Renal cortex interstitium (tissue), 3 donors: ENCODE measurements around the gene OR8B8. TPM values are rescaled to one million over a fixed set of nuclear protein-coding genes. Genes with fewer than 3 reads are reported as not detected.

Source experiments
- polyA plus RNA-seq, 3 donors: library from polyadenylated mRNA; unstranded; fragments of 120-200 nt; gene quantifications; one replicate each; pipeline ENCODE4 v1.2.1, GENCODE V29; 2013; ENCODE audit not compliant: insufficient read length in 3 of 3

OR8B8 gene
- polyA plus RNA-seq, 3 donors = 0.03 TPM; not detected in 2

Other genes starting within 250 kb of the OR8B8 start
- not detected for gene OR8G1, start 204.6 kb downstream of the OR8B8 start, polyA plus RNA-seq
- not detected for gene OR8G5, start 189.3 kb downstream of the OR8B8 start, polyA plus RNA-seq
- gene OR8D1, start 131.7 kb downstream of the OR8B8 start, polyA plus RNA-seq = not detected
- gene OR8D2, start 125.5 kb downstream of the OR8B8 start, polyA plus RNA-seq = not detected
- not detected for gene OR8B2, start 61.2 kb downstream of the OR8B8 start, polyA plus RNA-seq
- gene OR8B3, start 46.7 kb downstream of the OR8B8 start, polyA plus RNA-seq = not detected
- gene OR8B4, start 20.8 kb downstream of the OR8B8 start, polyA plus RNA-seq = not detected
- not detected for gene OR8B12, start 98.0 kb upstream of the OR8B8 start, polyA plus RNA-seq
- gene OR8A1, start 124.3 kb upstream of the OR8B8 start, polyA plus RNA-seq = under 1 TPM in 1 of 3 donors, not detected in 2; 0.03 TPM
- gene PANX3, start 165.7 kb upstream of the OR8B8 start, polyA plus RNA-seq = not detected
- 10 to 100 TPM; 25.9 to 41.5 (median 30.3) TPM for gene TBRG1, start 177.2 kb upstream of the OR8B8 start, polyA plus RNA-seq
- 10 to 100 TPM; 27.0 to 33.5 (median 31.9) TPM for gene SIAE, start 228.0 kb upstream of the OR8B8 start, polyA plus RNA-seq
- 10 to 100 TPM; 20.1 to 28.4 (median 21.8) TPM for gene SPA17, start 228.2 kb upstream of the OR8B8 start, polyA plus RNA-seq